ENCODE results near the gene STX8. TPM values are rescaled to one million over a fixed set of nuclear protein-coding genes. Genes with fewer than 3 reads are reported as not detected.

The STX8 gene
- total and polyA plus RNA-seq, 9 of the 15 experiments (the other 6 are each of a cell fraction or from before 2014, with no cell fraction given) = 14.6 to 42.5 (median 22.1) TPM

DNA sequence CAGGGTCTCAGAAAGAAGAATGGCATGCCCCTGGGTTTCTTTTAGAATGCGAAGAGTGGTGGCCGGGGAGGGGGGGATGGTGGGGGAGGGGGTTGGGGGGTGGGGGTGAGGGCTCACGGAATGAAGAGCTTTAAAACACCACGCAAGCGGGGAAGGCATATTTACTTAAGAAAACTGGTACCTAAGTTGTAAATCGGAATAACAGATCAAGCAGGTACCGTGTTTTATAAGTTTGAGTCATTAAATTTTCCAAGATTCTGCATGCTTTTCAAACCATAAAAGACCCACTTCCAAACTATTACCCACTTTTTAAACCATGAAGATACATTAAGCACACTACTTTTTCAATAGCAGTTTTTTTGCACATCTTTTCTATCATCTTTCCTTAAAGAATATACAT, 130.2 kb downstream of the STX8 start (continued):
- TF ChIP-seq, protein P1, sequence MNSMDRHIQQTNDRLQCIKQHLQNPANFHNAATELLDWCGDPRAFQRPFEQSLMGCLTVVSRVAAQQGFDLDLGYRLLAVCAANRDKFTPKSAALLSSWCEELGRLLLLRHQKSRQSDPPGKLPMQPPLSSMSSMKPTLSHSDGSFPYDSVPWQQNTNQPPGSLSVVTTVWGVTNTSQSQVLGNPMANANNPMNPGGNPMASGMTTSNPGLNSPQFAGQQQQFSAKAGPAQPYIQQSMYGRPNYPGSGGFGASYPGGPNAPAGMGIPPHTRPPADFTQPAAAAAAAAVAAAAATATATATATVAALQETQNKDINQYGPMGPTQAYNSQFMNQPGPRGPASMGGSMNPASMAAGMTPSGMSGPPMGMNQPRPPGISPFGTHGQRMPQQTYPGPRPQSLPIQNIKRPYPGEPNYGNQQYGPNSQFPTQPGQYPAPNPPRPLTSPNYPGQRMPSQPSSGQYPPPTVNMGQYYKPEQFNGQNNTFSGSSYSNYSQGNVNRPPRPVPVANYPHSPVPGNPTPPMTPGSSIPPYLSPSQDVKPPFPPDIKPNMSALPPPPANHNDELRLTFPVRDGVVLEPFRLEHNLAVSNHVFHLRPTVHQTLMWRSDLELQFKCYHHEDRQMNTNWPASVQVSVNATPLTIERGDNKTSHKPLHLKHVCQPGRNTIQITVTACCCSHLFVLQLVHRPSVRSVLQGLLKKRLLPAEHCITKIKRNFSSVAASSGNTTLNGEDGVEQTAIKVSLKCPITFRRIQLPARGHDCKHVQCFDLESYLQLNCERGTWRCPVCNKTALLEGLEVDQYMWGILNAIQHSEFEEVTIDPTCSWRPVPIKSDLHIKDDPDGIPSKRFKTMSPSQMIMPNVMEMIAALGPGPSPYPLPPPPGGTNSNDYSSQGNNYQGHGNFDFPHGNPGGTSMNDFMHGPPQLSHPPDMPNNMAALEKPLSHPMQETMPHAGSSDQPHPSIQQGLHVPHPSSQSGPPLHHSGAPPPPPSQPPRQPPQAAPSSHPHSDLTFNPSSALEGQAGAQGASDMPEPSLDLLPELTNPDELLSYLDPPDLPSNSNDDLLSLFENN (IDR thresholded peaks at IDR 0.05; ENCODE audit: low read depth in 2 of 2, low read length in 2 of 2) = no peak
- no peak for TF ChIP-seq CCNT2 (IDR thresholded peaks at IDR 0.05; ENCODE audit: borderline replicate concordance, extremely low read depth, insufficient read length, low read depth, low read length)
- no peak for TF ChIP-seq ESRRA (IDR thresholded peaks at IDR 0.05; ENCODE audit: borderline replicate concordance, low read depth)

GRCh38 chr17:9444687-9445086, 130.9 kb downstream of the STX8 start:
- Histone ChIP-seq H3K9me1 (ENCODE audit: control insufficient read depth, insufficient read depth, low read length) (no peaks in the 10 kb centered on the region), H3K4me3 (no peak overlapping the region), H3K4me1 (replicated peaks in 1 of 2; ENCODE audit: control insufficient read depth in 2 of 2, insufficient read depth in 2 of 2, low read length in 2 of 2) (no peaks in the 10 kb centered on the region), H3K79me2 (ENCODE audit: control insufficient read depth, insufficient read depth, low read length) (no peaks in the 10 kb centered on the region), H4K20me1 (replicated peaks; ENCODE audit: control insufficient read depth, insufficient read depth, low read length) (no peaks in the 10 kb centered on the region), H3K36me3 (ENCODE audit: control insufficient read depth, insufficient read depth, low read length) (no peaks in the 10 kb centered on the region), H3K9ac (ENCODE audit: insufficient read depth in 1 of 2, low read depth in 2 of 2, low read length in 2 of 2) (no peak overlapping the region), H3K27me3 (ENCODE audit: control insufficient read depth in 2 of 2, insufficient read depth in 2 of 2, low read length in 2 of 2) (no peaks in the 10 kb centered on the region), H3K4me2 (ENCODE audit: insufficient read depth, low read length) (no peak overlapping the region), H3K27ac (ENCODE audit: extremely low read depth, low read depth, low read length) (no peak overlapping the region), H3K9me3 (replicated peaks; ENCODE audit: control insufficient read depth, insufficient read depth, low read depth, low read length) (no peaks in the 10 kb centered on the region), H2AFZ (ENCODE audit: low read depth, low read length) (no peak overlapping the region)
- 0% methylated on average over 4 of the region's 5 CpGs for WGBS (ENCODE audit: insufficient coverage, low coverage, missing lambda C conversion rate)
- no TSS peak for BruUV-seq (replicated peaks)
- DNase-seq (ENCODE audit: extremely low read depth in 1 of 4, low spot score in 3 of 4) (no peak), FAIRE-seq (no peak), ATAC-seq (no peak)
- intact Hi-C loops (cut with micrococcal nuclease) (no loop called here), in situ Hi-C loops (cut with MboI) (no loop called here)
- TF ChIP-seq U2AF1 (optimal IDR thresholded peaks at IDR 0.05; ENCODE audit: low read depth, low read length) (no peak), ZNF436 (CRISPR knock-in tag; IDR thresholded peaks at IDR 0.05) (no peak), MEIS2 (IDR thresholded peaks at IDR 0.05; ENCODE audit: partially characterized antibody) (peak; percentile 17), NFE2 (IDR thresholded peaks at IDR 0.05; ENCODE audit: low read depth) (no peak), RFX1 (IDR thresholded peaks at IDR 0.05) (no peak), SMAD2 (IDR thresholded peaks at IDR 0.05; ENCODE audit: low read depth, low read length) (no peak), THRB (CRISPR knock-in tag; conservative IDR thresholded peaks at IDR 0.05) (no peak)
- TF ChIP-seq, protein P2, sequence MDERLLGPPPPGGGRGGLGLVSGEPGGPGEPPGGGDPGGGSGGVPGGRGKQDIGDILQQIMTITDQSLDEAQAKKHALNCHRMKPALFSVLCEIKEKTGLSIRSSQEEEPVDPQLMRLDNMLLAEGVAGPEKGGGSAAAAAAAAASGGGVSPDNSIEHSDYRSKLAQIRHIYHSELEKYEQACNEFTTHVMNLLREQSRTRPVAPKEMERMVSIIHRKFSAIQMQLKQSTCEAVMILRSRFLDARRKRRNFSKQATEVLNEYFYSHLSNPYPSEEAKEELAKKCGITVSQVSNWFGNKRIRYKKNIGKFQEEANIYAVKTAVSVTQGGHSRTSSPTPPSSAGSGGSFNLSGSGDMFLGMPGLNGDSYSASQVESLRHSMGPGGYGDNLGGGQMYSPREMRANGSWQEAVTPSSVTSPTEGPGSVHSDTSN (CRISPR knock-in tag; IDR thresholded peaks at IDR 0.05; ENCODE audit: low read depth) = no peak
- TF ChIP-seq, protein P2 (tag; conservative IDR thresholded peaks at IDR 0.05; ENCODE audit: low read depth) = peak; percentile 34
- CTCF ChIA-PET (ENCODE audit: low intra/inter-chr PET ratio) = no interaction called here
- POLR2A ChIA-PET = interaction anchor here (0.8 kb wide), 1 partner anchor 496 kb away, joined by 5 read pairs; no protein-coding TSS in a partner anchor
